ENCODE results near the gene DTX3. TPM values are rescaled to one million over a fixed set of nuclear protein-coding genes. Genes with fewer than 3 reads are reported as not detected.

DTX3 gene
- total RNA-seq, 1 experiment from 2014 or later, result 18.1 TPM

- H4K20me1 ChIP-seq (ENCODE audit: insufficient read depth), result no peaks in the 10 kb centered on the region
- H3K9me3 ChIP-seq (ENCODE audit: insufficient read depth, low read depth), result no peaks in the 10 kb centered on the region
- H3K9me2 ChIP-seq (ENCODE audit: insufficient read depth), result no peaks in the 10 kb centered on the region
- CTCF ChIA-PET, result interaction anchor here (0.6 kb wide), 1 partner anchor 29 kb away, joined by 3 read pairs; no protein-coding TSS in a partner anchor
- H3K4me1 ChIP-seq (replicated peaks; ENCODE audit: insufficient read depth), result no peaks in the 10 kb centered on the region
- intact Hi-C loops (cut with micrococcal nuclease; ENCODE audit: unreplicated experiment), result loop anchor here (5.0 kb wide), 1 partner anchor 327 kb away; no protein-coding TSS in a partner anchor
- H2AFZ ChIP-seq, result no peak overlapping the region
- DNase-seq, result no peak
- no peak overlapping the region for H3K4me3 ChIP-seq
- POLR2A ChIA-PET (ENCODE audit: unreplicated experiment), result no interaction called here
- peaks cover 23% of the 10 kb centered on the region for H3K27me3 ChIP-seq (ENCODE audit: insufficient read depth, low read depth)
- H3K79me2 ChIP-seq (ENCODE audit: low read depth), result no peaks in the 10 kb centered on the region
- H3K36me3 ChIP-seq (ENCODE audit: low read depth), result no peaks in the 10 kb centered on the region
- no peak overlapping the region for H3K4me2 ChIP-seq
- BruUV-seq (replicated peaks), result no TSS peak
- H3F3A ChIP-seq (ENCODE audit: insufficient read depth, low read depth), result no peaks in the 10 kb centered on the region
- no peak overlapping the region for H3K27ac ChIP-seq
- TF ChIP-seq EZH2 (IDR thresholded peaks at IDR 0.05; ENCODE audit: low read depth), result no peak
- TF ChIP-seq, protein P1, sequence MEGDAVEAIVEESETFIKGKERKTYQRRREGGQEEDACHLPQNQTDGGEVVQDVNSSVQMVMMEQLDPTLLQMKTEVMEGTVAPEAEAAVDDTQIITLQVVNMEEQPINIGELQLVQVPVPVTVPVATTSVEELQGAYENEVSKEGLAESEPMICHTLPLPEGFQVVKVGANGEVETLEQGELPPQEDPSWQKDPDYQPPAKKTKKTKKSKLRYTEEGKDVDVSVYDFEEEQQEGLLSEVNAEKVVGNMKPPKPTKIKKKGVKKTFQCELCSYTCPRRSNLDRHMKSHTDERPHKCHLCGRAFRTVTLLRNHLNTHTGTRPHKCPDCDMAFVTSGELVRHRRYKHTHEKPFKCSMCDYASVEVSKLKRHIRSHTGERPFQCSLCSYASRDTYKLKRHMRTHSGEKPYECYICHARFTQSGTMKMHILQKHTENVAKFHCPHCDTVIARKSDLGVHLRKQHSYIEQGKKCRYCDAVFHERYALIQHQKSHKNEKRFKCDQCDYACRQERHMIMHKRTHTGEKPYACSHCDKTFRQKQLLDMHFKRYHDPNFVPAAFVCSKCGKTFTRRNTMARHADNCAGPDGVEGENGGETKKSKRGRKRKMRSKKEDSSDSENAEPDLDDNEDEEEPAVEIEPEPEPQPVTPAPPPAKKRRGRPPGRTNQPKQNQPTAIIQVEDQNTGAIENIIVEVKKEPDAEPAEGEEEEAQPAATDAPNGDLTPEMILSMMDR (conservative IDR thresholded peaks at IDR 0.05), result no peak
Observed at GRCh38 chr12:57580466-57580795, 24.2 kb upstream of the DTX3 start.

GRCh38 chr12:57581802-57582201, 22.8 kb upstream of the DTX3 start:
- no peak overlapping the region for H2AFZ ChIP-seq
- H3K4me3 ChIP-seq, result no peak overlapping the region
- H3F3A ChIP-seq (ENCODE audit: insufficient read depth, low read depth), result no peaks in the 10 kb centered on the region
- peaks cover 29% of the 10 kb centered on the region for H3K27me3 ChIP-seq (ENCODE audit: insufficient read depth, low read depth)
- H3K9me3 ChIP-seq (ENCODE audit: insufficient read depth, low read depth), result no peaks in the 10 kb centered on the region
- H3K4me1 ChIP-seq (replicated peaks; ENCODE audit: insufficient read depth), result no peaks in the 10 kb centered on the region
- TF ChIP-seq, protein P1 (conservative IDR thresholded peaks at IDR 0.05), result no peak
- no peak for TF ChIP-seq EZH2 (IDR thresholded peaks at IDR 0.05; ENCODE audit: low read depth)
- H3K36me3 ChIP-seq (ENCODE audit: low read depth), result no peaks in the 10 kb centered on the region
- BruUV-seq (replicated peaks), result no TSS peak
- no peak for DNase-seq
- H3K27ac ChIP-seq, result no peak overlapping the region
- intact Hi-C loops (cut with micrococcal nuclease; ENCODE audit: unreplicated experiment), result loop anchor here (2.0 to 5.0 kb wide), 2 partner anchors 111 to 325 kb away; no protein-coding TSS in a partner anchor
- no peak overlapping the region for H3K4me2 ChIP-seq
- POLR2A ChIA-PET (ENCODE audit: unreplicated experiment), result no interaction called here
- CTCF ChIA-PET, result no interaction called here
- H4K20me1 ChIP-seq (ENCODE audit: insufficient read depth), result no peaks in the 10 kb centered on the region
- H3K79me2 ChIP-seq (ENCODE audit: low read depth), result no peaks in the 10 kb centered on the region
- H3K9me2 ChIP-seq (ENCODE audit: insufficient read depth), result no peaks in the 10 kb centered on the region

GRCh38 chr12:57582440-57582839, 22.2 kb upstream of the DTX3 start:
- Histone ChIP-seq H3K4me2 (no peak overlapping the region), H4K20me1 (ENCODE audit: insufficient read depth) (no peaks in the 10 kb centered on the region), H3K27me3 (ENCODE audit: insufficient read depth, low read depth) (peaks cover 26% of the 10 kb centered on the region), H3K36me3 (ENCODE audit: low read depth) (no peaks in the 10 kb centered on the region), H3K27ac (no peak overlapping the region), H3K4me3 (no peak overlapping the region), H3F3A (ENCODE audit: insufficient read depth, low read depth) (no peaks in the 10 kb centered on the region), H3K9me3 (ENCODE audit: insufficient read depth, low read depth) (no peaks in the 10 kb centered on the region), H3K79me2 (ENCODE audit: low read depth) (no peaks in the 10 kb centered on the region), H3K9me2 (ENCODE audit: insufficient read depth) (no peaks in the 10 kb centered on the region), H3K4me1 (replicated peaks; ENCODE audit: insufficient read depth) (no peaks in the 10 kb centered on the region), H2AFZ (no peak overlapping the region)
- no TSS peak for BruUV-seq (replicated peaks)
- TF ChIP-seq, protein P1 (conservative IDR thresholded peaks at IDR 0.05), result no peak
- no peak for TF ChIP-seq EZH2 (IDR thresholded peaks at IDR 0.05; ENCODE audit: low read depth)
- intact Hi-C loops (cut with micrococcal nuclease; ENCODE audit: unreplicated experiment), result loop anchor here (2.0 to 5.0 kb wide), 2 partner anchors 110 to 325 kb away; no protein-coding TSS in a partner anchor
- no peak for DNase-seq
- ChIA-PET POLR2A (ENCODE audit: unreplicated experiment) (no interaction called here), CTCF (no interaction called here)

Data from PC-9 (cell line).